ENCODE data around the gene WNK1. TPM values are rescaled to one million over a fixed set of nuclear protein-coding genes. Genes with fewer than 3 reads are reported as not detected.

Gene WNK1
- polyA plus RNA-seq, 1 donor (not counting 4 experiments of a cell fraction or from before 2014, with no cell fraction given), result 72.3 TPM

- H3K4me1 ChIP-seq (ENCODE audit: control insufficient read depth, extremely low read depth, insufficient read depth, low read length), result no peaks in the 10 kb centered on the region
These were observed 13.5 kb downstream of the WNK1 start for GRCh38 chr12:765840-766239.

GRCh38 chr12:768434-768833 is 16.1 kb downstream of the WNK1 start:
- H3K4me1 ChIP-seq (ENCODE audit: control insufficient read depth, extremely low read depth, insufficient read depth, low read length), result no peaks in the 10 kb centered on the region

More at GRCh38 chr12:765840-766239, 13.5 kb downstream of the WNK1 start:
- no peak for DNase-seq (ENCODE audit: low read depth, low spot score)
- dilution Hi-C loops (cut with MboI; ENCODE audit: extremely low pct_ligation_motif_present, low sequenced_read_pairs), result no loop called here
- Histone ChIP-seq H3K27me3 (ENCODE audit: control insufficient read depth, extremely low read depth, insufficient read depth, low read length) (no peaks in the 10 kb centered on the region), H2AFZ (ENCODE audit: control insufficient read depth, low read length) (no peak overlapping the region), H3K4me2 (ENCODE audit: control insufficient read depth, extremely low read depth, insufficient read depth, low read depth, low read length) (no peak overlapping the region), H3K4me3 (ENCODE audit: control insufficient read depth in 2 of 3, extremely low read depth in 1 of 3, insufficient read depth in 2 of 3, low read depth in 1 of 3, low read length in 3 of 3) (no peak overlapping the region), H3K79me2 (ENCODE audit: control insufficient read depth, insufficient read depth, low read length) (peaks cover 98% of the 10 kb centered on the region), H3K36me3 (ENCODE audit: control insufficient read depth in 2 of 2, extremely low read depth in 1 of 2, insufficient read depth in 2 of 2, low read length in 2 of 2) (peaks cover 6% of the 10 kb centered on the region in 2 experiments), H3K9me1 (ENCODE audit: control insufficient read depth, extremely low read depth, insufficient read depth, low read length) (no peaks in the 10 kb centered on the region), H3K9ac (ENCODE audit: control insufficient read depth, extremely low read depth, insufficient read depth, low read length) (no peak overlapping the region), H4K20me1 (ENCODE audit: control insufficient read depth, extremely low read depth, insufficient read depth, low read length) (no peaks in the 10 kb centered on the region), H3K9me3 (ENCODE audit: control insufficient read depth, low read depth, low read length) (no peaks in the 10 kb centered on the region), H3K27ac (ENCODE audit: control insufficient read depth, insufficient read depth, low read length) (no peak overlapping the region)
- TF ChIP-seq CTCF (optimal IDR thresholded peaks at IDR 0.05 in 1 of 3, IDR thresholded peaks at IDR 0.05 in 1 of 3, conservative IDR thresholded peaks at IDR 0.05 in 1 of 3; ENCODE audit: extremely low read depth in 1 of 3, insufficient read depth in 2 of 3, low read length in 3 of 3), result no peak
- TF ChIP-seq EZH2 (IDR thresholded peaks at IDR 0.05; ENCODE audit: low read length), result no peak
- no peak for FAIRE-seq

More at GRCh38 chr12:768434-768833, 16.1 kb downstream of the WNK1 start:
- DNase-seq (ENCODE audit: low read depth, low spot score) (no peak), FAIRE-seq (no peak)
- H3K36me3 ChIP-seq (ENCODE audit: control insufficient read depth in 2 of 2, extremely low read depth in 1 of 2, insufficient read depth in 2 of 2, low read length in 2 of 2), result peaks cover 3% of the 10 kb centered on the region in 2 experiments
- H3K27ac ChIP-seq (ENCODE audit: control insufficient read depth, insufficient read depth, low read length), result no peak overlapping the region
- no peaks in the 10 kb centered on the region for H3K27me3 ChIP-seq (ENCODE audit: control insufficient read depth, extremely low read depth, insufficient read depth, low read length)
- H3K9me1 ChIP-seq (ENCODE audit: control insufficient read depth, extremely low read depth, insufficient read depth, low read length), result no peaks in the 10 kb centered on the region
- no peak overlapping the region for H3K4me2 ChIP-seq (ENCODE audit: control insufficient read depth, extremely low read depth, insufficient read depth, low read depth, low read length)
- no peak overlapping the region for H2AFZ ChIP-seq (ENCODE audit: control insufficient read depth, low read length)
- TF ChIP-seq CTCF (optimal IDR thresholded peaks at IDR 0.05 in 1 of 3, IDR thresholded peaks at IDR 0.05 in 1 of 3, conservative IDR thresholded peaks at IDR 0.05 in 1 of 3; ENCODE audit: extremely low read depth in 1 of 3, insufficient read depth in 2 of 3, low read length in 3 of 3) (no peak), EZH2 (IDR thresholded peaks at IDR 0.05; ENCODE audit: low read length) (no peak)
- no peak overlapping the region for H3K4me3 ChIP-seq (ENCODE audit: control insufficient read depth in 2 of 3, extremely low read depth in 1 of 3, insufficient read depth in 2 of 3, low read depth in 1 of 3, low read length in 3 of 3)
- no peaks in the 10 kb centered on the region for H4K20me1 ChIP-seq (ENCODE audit: control insufficient read depth, extremely low read depth, insufficient read depth, low read length)
- H3K9me3 ChIP-seq (ENCODE audit: control insufficient read depth, low read depth, low read length), result no peaks in the 10 kb centered on the region
- dilution Hi-C loops (cut with MboI; ENCODE audit: extremely low pct_ligation_motif_present, low sequenced_read_pairs), result no loop called here
- H3K9ac ChIP-seq (ENCODE audit: control insufficient read depth, extremely low read depth, insufficient read depth, low read length), result no peak overlapping the region
- H3K79me2 ChIP-seq (ENCODE audit: control insufficient read depth, insufficient read depth, low read length), result peaks cover 98% of the 10 kb centered on the region

All from keratinocyte (primary cell).